Brain pericyte (primary cell): ENCODE results near the gene MYADML2.

Experiments used
- DNase-seq: peaks from one replicate; pipeline ENCODE4 v3.0.0-alpha.2; 2012; ENCODE audit warnings: low read depth, low spot score

The MYADML2 gene

GRCh38 chr17:81912441-81913309, 34.4 kb downstream of the MYADML2 start:
- no peak for DNase-seq

DNA sequence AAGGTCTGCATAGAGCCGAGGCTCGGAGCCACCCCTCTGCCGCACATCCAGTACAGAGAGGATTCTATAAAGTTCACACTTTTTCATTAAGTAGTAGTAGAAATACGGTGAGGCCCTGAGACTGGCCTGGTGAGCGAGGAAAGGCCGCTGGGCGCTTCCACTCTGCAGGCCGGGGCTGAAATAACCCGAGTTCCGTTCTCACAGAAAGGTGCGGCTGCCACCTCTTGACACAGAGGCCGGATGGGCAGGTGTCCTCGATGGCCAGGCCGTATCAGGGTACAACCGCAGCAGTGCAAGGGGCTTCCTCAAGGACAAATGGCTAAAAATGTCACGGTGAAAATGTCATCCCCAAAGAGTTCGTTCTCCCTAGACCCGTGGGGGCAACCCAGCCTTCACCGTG, 35.1 kb downstream of the MYADML2 start:
- DNase-seq, result no peak

- no peak for DNase-seq
Observed at GRCh38 chr17:81911277-81911961, 35.6 kb downstream of the MYADML2 start, which contains the start of gene PCYT2. PCYT2 (minus strand) TSS chr17:81911399; CDS start chr17:81911355, 44 bp downstream.

- DNase-seq, result no peak
Observed at GRCh38 chr17:81910840-81911276, 36.2 kb downstream of the MYADML2 start.

- DNase-seq, result no peak
Observed at GRCh38 chr17:81909966-81910839, 36.8 kb downstream of the MYADML2 start.

DNA sequence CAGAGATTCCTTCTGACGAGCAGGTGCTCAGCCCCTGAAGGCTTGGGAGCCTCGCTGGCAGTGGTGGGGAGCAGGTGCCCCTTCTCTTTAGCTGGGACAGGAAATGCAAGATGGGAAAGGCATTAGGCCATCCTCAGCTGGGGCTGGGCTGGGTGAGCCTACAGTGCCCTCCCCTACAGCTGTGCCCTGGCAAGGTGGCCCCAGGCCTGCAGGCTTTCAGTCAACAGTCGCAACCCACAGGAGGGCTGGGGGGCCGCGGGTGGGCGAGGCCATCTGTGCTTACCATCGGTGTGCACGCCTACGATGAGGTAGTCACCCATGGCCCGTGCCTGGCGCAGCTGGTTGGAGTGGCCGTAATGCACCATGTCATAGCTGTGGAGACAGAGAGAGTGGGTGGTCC, 37.8 kb downstream of the MYADML2 start:
- no peak for DNase-seq

DNA sequence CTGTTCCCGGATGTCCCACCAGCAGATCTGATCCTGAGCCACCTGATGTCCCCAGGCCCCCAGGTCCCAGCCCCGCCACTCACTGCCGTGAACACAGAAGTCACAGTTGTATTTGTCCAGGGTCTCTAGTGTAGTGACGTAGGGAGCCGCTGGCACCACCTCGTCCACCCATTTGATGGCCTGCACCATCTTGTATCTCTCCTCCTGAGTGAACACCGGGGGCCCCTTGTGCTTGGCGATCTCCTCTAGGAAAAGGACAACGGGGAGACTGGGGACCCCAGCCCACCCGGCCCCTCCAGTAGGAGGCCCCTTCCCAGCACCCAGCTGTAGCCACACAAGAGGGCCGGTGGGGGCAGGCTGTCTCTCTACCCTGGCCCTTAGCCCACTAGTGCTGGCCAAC, 38.2 kb downstream of the MYADML2 start:
- no peak for DNase-seq

DNA sequence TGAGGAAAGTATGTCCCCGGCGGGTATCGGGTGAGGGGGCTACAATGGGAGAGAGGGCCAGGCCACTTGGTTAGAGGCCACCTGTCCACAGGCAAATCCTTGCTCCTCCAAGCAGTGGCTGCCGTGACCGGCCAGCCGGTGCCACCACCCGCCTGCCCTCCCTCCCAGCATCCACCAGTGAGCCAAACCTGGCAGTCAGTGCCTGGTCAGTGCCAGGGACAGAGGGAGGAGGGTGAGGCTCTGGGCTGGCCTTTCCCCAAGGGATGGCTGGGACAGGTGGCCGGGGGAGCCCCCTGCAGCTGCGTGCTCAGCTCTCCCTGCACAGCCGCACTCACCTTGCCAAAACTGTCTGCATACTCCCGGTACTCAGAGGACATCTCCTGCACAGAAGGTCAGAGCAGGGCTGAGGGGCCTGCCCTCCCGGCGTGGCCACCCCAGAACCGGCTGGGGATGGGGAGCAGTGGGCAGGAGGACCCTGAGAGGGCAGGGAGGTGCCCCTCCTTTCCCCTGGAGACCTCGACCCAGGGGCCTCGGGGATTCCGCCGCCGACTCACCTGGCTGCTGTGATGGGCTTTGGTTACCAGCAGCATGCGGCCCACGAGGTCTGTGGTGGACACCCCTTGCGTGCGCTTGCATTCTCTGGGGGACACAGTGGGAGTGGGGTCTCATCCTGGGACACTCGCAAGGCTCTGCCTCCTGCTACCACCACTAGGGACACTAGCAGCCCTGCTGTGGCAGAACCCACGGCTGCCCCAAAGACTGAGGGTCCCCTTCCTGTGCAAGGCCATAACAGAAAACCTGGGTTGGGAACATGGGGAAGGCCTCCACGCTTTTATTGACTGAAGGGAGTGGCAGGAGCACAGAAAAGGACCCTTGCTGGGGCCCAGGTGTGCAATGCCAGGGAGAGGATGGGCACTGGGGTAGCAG, 39.6 kb downstream of the MYADML2 start:
- DNase-seq, result no peak

- no peak for DNase-seq
Observed at GRCh38 chr17:81906476-81907218, 40.4 kb downstream of the MYADML2 start.

DNA sequence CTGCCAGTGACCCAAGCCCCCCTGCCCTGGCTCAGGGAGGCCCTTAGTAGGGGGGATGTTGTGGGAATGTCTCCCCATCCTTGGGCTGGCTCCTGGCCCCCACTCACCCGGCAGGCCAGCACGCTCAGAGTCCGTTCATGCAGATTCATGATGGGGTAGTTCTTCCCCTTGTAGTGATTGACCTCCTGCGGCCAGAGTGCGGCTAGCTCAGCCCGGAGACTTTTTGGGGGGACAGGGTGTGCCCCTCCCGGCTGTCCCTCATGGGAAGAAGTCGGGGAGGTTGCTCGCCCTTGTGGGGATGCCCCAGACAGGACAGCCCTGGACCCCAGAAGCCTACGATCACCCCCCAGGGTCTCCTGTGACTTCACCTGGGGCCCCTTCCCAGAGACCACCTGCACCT, 41.0 kb downstream of the MYADML2 start:
- no peak for DNase-seq

- no peak for DNase-seq
Observed at GRCh38 chr17:81905424-81905875, 41.6 kb downstream of the MYADML2 start.

- no peak for DNase-seq
Observed at GRCh38 chr17:81904600-81905423, 42.2 kb downstream of the MYADML2 start.

- DNase-seq, result no peak
Observed at GRCh38 chr17:81903896-81904599, 43.0 kb downstream of the MYADML2 start.

- DNase-seq, result no peak
Observed at GRCh38 chr17:81903415-81903831, 43.6 kb downstream of the MYADML2 start.

DNA sequence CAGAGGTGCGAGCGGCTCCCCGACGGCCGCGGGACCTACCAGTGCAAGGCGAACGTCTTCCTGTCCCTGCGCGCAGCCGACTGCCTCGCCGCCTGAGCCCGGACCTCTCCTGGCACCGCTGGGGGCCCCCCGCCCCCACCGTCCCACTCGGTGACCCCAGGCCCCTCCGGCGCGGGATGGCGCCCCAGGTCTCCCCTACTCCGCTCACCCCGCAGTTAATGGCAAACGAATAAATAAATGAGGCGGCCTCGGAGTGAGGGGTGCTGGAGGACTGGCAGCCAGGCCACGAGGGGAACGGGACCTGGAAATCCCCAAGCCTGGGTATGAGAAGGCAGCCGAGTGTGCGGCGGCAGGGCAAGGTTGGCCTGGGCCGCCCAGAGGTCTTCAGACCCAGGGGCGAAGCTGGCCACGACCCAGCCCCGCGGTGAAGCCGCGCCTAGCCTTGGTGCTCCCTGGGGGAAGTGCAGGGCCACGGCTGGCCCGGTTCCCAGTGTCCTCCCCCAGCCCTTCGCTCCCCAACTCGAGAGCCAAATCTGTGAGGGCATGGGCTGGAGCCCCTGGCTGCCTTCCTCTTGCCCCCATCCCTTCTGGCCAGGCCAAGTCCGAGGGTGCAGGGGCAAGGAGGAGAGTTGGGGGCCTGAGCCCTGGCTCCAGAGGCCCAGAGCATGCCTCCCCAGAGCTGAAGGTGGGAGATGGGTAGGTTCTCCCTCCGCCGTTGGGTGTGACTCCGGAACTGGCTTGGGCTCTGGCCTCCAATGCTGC, 44.2 kb downstream of the MYADML2 start:
- DNase-seq, result no peak

- no peak for DNase-seq
Observed at GRCh38 chr17:81902023-81902652, 44.9 kb downstream of the MYADML2 start, which contains the start of gene NPB. NPB (plus strand) TSS chr17:81902238; CDS start chr17:81902278, 40 bp downstream.
